Trophoblast cell (in vitro differentiated cells and primary cell): Measurements from ENCODE around the gene CACNA1D.

Source experiments
- DNase-seq, 2 donors: peaks; one replicate each; pipeline ENCODE4 v3.0.0-alpha.2; 2016
- H2AFZ ChIP-seq: 2 replicates; pipeline ENCODE4 v1.6.1; 2013; ENCODE audit warnings: low read length, moderate library complexity, mild to moderate bottlenecking; ENCODE audit not compliant: insufficient read depth, poor library complexity
- H2AK5ac ChIP-seq: 2 replicates; pipeline ENCODE4 v1.6.1; 2013; ENCODE audit warnings: mild to moderate bottlenecking, low read length
- H2BK120ac ChIP-seq: 2 replicates; pipeline ENCODE4 v1.6.1; 2013; ENCODE audit warnings: low read length, mild to moderate bottlenecking, moderate library complexity; ENCODE audit not compliant: insufficient read depth, poor library complexity
- H2BK12ac ChIP-seq: 2 replicates; pipeline ENCODE4 v1.6.1; 2013; ENCODE audit warnings: mild to moderate bottlenecking, low read length, moderate library complexity
- H2BK5ac ChIP-seq: 2 replicates; pipeline ENCODE4 v1.6.1; 2013; ENCODE audit warnings: low read length, low read depth, moderate library complexity, mild to moderate bottlenecking; ENCODE audit not compliant: poor library complexity
- H3K14ac ChIP-seq: 2 replicates; pipeline ENCODE4 v1.6.1; 2013; ENCODE audit warnings: mild to moderate bottlenecking, low read length
- H3K18ac ChIP-seq: 2 replicates; pipeline ENCODE4 v1.6.1; 2013; ENCODE audit warnings: mild to moderate bottlenecking, low read length
- H3K23ac ChIP-seq: 2 replicates; pipeline ENCODE4 v1.6.1; 2013; ENCODE audit warnings: low read length
- H3K27ac ChIP-seq: 2 replicates; pipeline ENCODE4 v1.5.1; 2013; ENCODE audit warnings: low read depth, mild to moderate bottlenecking, inconsistent platforms, low read length, moderate library complexity
- H3K27me3 ChIP-seq: 2 replicates; pipeline ENCODE4 v1.6.1; 2013; ENCODE audit warnings: inconsistent platforms, mild to moderate bottlenecking, low read length, moderate library complexity; ENCODE audit not compliant: insufficient read depth
- H3K36me3 ChIP-seq, 2 experiments: 1 replicate in 1 of 2; 2 replicates in 1 of 2; pipeline ENCODE4 v1.6.1; 2013; ENCODE audit warnings: low read length in 2 of 2, mild to moderate bottlenecking in 2 of 2, moderate library complexity in 1 of 2; ENCODE audit not compliant: insufficient read depth in 2 of 2, control insufficient read depth in 1 of 2
- H3K4ac ChIP-seq: 2 replicates; pipeline ENCODE4 v1.6.1; 2013; ENCODE audit warnings: low read depth, mild to moderate bottlenecking, low read length, moderate library complexity
- H3K4me1 ChIP-seq, 2 experiments: 1 replicate in 1 of 2; 2 replicates in 1 of 2; pipeline ENCODE4 v1.6.1; 2013; ENCODE audit warnings: low read length in 2 of 2, mild to moderate bottlenecking in 2 of 2, moderate library complexity in 1 of 2; ENCODE audit not compliant: insufficient read depth in 2 of 2, control insufficient read depth in 1 of 2
- H3K4me2 ChIP-seq: 2 replicates; pipeline ENCODE4 v1.6.1; 2013; ENCODE audit warnings: inconsistent platforms, mild to moderate bottlenecking, low read length, moderate library complexity
- H3K4me3 ChIP-seq: 2 replicates; pipeline ENCODE4 v1.5.1; 2013; ENCODE audit warnings: mild to moderate bottlenecking, low read depth, low read length, inconsistent platforms
- H3K79me1 ChIP-seq: one replicate; pipeline ENCODE4 v1.6.1; 2013; ENCODE audit warnings: low read length
- H3K79me2 ChIP-seq: 2 replicates; pipeline ENCODE4 v1.6.1; 2013; ENCODE audit warnings: low read length, mild to moderate bottlenecking; ENCODE audit not compliant: control insufficient read depth, insufficient read depth, poor library complexity
- H3K9ac ChIP-seq: 2 replicates; pipeline ENCODE4 v1.6.1; 2013; ENCODE audit warnings: mild to moderate bottlenecking, low read length
- H3K9me3 ChIP-seq: 2 replicates; pipeline ENCODE4 v1.6.1; 2013; ENCODE audit warnings: low read depth, mild to moderate bottlenecking, control low read depth, inconsistent platforms, low read length; ENCODE audit not compliant: insufficient read depth
- H4K12ac ChIP-seq: 2 replicates; pipeline ENCODE4 v1.6.1; 2013; ENCODE audit warnings: low read depth, mild to moderate bottlenecking, low read length, moderate library complexity
- H4K8ac ChIP-seq: 2 replicates; pipeline ENCODE4 v1.6.1; 2013; ENCODE audit warnings: low read depth, mild to moderate bottlenecking, low read length, moderate library complexity
- H4K91ac ChIP-seq: one replicate; pipeline ENCODE4 v1.6.1; 2013; ENCODE audit warnings: low read depth, mild to moderate bottlenecking, low read length, moderate library complexity
- WGBS: extraction: QIAGEN DNeasy Blood & Tissue Kit; methylation state at CpG from one replicate; pipeline ENCODE4 v1.1.7; 2013; ENCODE audit warnings: missing lambda C conversion rate; ENCODE audit not compliant: insufficient read length, insufficient coverage; ENCODE audit errors: extremely low coverage; 5-methylcytosine and 5-hydroxymethylcytosine counted together

Gene CACNA1D

GRCh38 chr3:53674582-53674981, 180.2 kb downstream of the CACNA1D start:
- H3K27ac ChIP-seq = no peak overlapping the region
- no peaks in the 10 kb centered on the region for H3K79me2 ChIP-seq
- no peaks in the 10 kb centered on the region for H3K9me3 ChIP-seq
- no peak overlapping the region for H4K91ac ChIP-seq
- H3K14ac ChIP-seq = no peak overlapping the region
- no peak overlapping the region for H2BK120ac ChIP-seq
- no peaks in the 10 kb centered on the region for H3K27me3 ChIP-seq
- no peak overlapping the region for H3K4me2 ChIP-seq
- H3K4ac ChIP-seq = no peak overlapping the region
- H2AK5ac ChIP-seq = no peak overlapping the region
- H3K18ac ChIP-seq = no peak overlapping the region
- no CpG with 5 or more reads among the region's 8 CpGs for WGBS
- H3K4me3 ChIP-seq = no peak overlapping the region
- H2AFZ ChIP-seq = no peak overlapping the region
- no peaks in the 10 kb centered on the region for H3K79me1 ChIP-seq
- no peak overlapping the region for H4K12ac ChIP-seq
- H3K36me3 ChIP-seq = no peaks in the 10 kb centered on the region
- no peak overlapping the region for H2BK12ac ChIP-seq
- no peaks in the 10 kb centered on the region for H3K4me1 ChIP-seq
- H2BK5ac ChIP-seq = no peak overlapping the region
- H4K8ac ChIP-seq = no peak overlapping the region
- no peak for DNase-seq
- H3K9ac ChIP-seq = no peak overlapping the region
- no peak overlapping the region for H3K23ac ChIP-seq

DNA sequence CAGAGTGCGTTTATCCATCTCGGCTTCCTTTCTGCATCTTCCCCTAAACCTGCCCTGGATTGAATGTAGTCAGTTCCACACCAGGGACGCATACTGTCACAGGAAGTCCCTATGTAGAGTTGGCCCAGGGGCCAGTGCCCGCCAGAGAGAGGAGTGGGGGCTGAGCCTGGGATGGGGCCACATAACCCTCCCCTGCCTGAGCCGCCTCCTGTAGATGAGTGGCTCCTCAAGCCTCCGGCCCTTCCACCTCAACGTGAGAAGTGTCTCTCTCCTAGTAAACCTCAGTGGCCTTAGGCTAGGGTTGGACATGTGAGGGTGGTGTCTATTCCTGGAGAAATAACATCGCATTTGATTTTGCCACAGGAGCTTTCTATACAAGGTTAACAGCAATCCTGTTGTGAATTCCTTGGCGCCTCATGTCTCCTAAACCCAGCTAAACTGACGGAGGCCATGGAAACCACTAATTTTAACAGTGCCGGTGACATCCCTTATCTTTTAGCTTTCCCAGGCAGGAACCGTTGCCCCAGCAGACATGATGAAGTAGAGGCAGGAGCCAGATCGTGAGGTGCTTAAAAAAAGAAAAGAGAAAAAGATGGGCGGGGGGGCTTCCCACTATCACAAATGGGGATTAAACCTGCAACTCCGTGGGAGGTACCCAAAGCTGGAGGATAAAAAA, 180.7 kb downstream of the CACNA1D start:
- Histone ChIP-seq H2AK5ac (no peak overlapping the region), H3K9me3 (no peaks in the 10 kb centered on the region), H2AFZ (no peak overlapping the region), H3K4me3 (no peak overlapping the region), H3K23ac (no peak overlapping the region), H2BK12ac (no peak overlapping the region), H4K12ac (no peak overlapping the region), H3K4ac (no peak overlapping the region), H4K8ac (no peak overlapping the region), H4K91ac (no peak overlapping the region), H3K18ac (no peak overlapping the region), H3K27me3 (no peaks in the 10 kb centered on the region), H3K36me3 (no peaks in the 10 kb centered on the region), H3K79me1 (no peaks in the 10 kb centered on the region), H3K4me1 (no peaks in the 10 kb centered on the region), H2BK120ac (no peak overlapping the region), H3K14ac (no peak overlapping the region), H3K79me2 (no peaks in the 10 kb centered on the region), H2BK5ac (no peak overlapping the region), H3K9ac (no peak overlapping the region), H3K27ac (no peak overlapping the region), H3K4me2 (no peak overlapping the region)
- no peak for DNase-seq
- no CpG with 5 or more reads among the region's 15 CpGs for WGBS

DNA sequence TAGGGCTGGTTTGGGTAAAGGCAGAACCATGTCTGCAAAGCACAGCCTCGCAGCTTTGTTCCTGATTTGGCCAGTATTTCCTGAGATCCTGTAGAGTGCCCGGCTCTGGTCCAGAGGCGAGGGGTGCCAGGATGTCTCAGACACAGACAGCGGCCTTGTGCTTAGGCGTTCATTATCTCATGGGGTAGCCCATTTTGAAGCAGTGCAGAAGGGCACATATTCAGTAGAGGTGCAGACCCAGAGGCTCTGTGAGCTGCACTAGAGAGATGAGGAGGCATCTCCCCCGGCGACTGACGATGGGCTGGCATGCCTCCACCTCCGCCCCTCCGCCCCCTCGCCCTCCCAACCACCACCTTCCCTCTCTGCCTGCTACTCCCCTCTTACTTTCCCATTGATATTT, 181.5 kb downstream of the CACNA1D start:
- Histone ChIP-seq H3K79me2 (no peaks in the 10 kb centered on the region), H2BK5ac (no peak overlapping the region), H4K12ac (no peak overlapping the region), H4K8ac (no peak overlapping the region), H3K4me1 (no peaks in the 10 kb centered on the region), H2BK12ac (no peak overlapping the region), H3K9me3 (no peaks in the 10 kb centered on the region), H3K18ac (no peak overlapping the region), H3K9ac (no peak overlapping the region), H3K4me2 (no peak overlapping the region), H3K79me1 (no peaks in the 10 kb centered on the region), H2AK5ac (no peak overlapping the region), H3K27ac (no peak overlapping the region), H4K91ac (no peak overlapping the region), H3K23ac (no peak overlapping the region), H3K36me3 (no peaks in the 10 kb centered on the region), H2AFZ (no peak overlapping the region), H3K27me3 (no peaks in the 10 kb centered on the region), H3K14ac (no peak overlapping the region), H2BK120ac (no peak overlapping the region), H3K4me3 (no peak overlapping the region), H3K4ac (no peak overlapping the region)
- no peak for DNase-seq
- no CpG with 5 or more reads among the region's 11 CpGs for WGBS

- H3K4me3 ChIP-seq = no peak overlapping the region
- H2BK120ac ChIP-seq = no peak overlapping the region
- H3K9me3 ChIP-seq = no peaks in the 10 kb centered on the region
- H4K12ac ChIP-seq = no peak overlapping the region
- no peak overlapping the region for H3K14ac ChIP-seq
- no peak overlapping the region for H3K18ac ChIP-seq
- no peaks in the 10 kb centered on the region for H3K4me1 ChIP-seq
- no peak overlapping the region for H4K8ac ChIP-seq
- H4K91ac ChIP-seq = no peak overlapping the region
- H3K23ac ChIP-seq = no peak overlapping the region
- no peaks in the 10 kb centered on the region for H3K27me3 ChIP-seq
- H2BK12ac ChIP-seq = no peak overlapping the region
- no peaks in the 10 kb centered on the region for H3K79me1 ChIP-seq
- H2AK5ac ChIP-seq = no peak overlapping the region
- H3K36me3 ChIP-seq = no peaks in the 10 kb centered on the region
- no peak overlapping the region for H3K27ac ChIP-seq
- DNase-seq = peak in 1 of 2 donors; percentile 19
- H3K9ac ChIP-seq = no peak overlapping the region
- H2AFZ ChIP-seq = no peak overlapping the region
- no CpG with 5 or more reads among the region's 4 CpGs for WGBS
- H2BK5ac ChIP-seq = no peak overlapping the region
- no peaks in the 10 kb centered on the region for H3K79me2 ChIP-seq
- no peak overlapping the region for H3K4ac ChIP-seq
- H3K4me2 ChIP-seq = no peak overlapping the region
Observed at GRCh38 chr3:53677413-53677812, 183.0 kb downstream of the CACNA1D start.
